ENCODE measurements around the gene MUL1.

The MUL1 gene

DNA sequence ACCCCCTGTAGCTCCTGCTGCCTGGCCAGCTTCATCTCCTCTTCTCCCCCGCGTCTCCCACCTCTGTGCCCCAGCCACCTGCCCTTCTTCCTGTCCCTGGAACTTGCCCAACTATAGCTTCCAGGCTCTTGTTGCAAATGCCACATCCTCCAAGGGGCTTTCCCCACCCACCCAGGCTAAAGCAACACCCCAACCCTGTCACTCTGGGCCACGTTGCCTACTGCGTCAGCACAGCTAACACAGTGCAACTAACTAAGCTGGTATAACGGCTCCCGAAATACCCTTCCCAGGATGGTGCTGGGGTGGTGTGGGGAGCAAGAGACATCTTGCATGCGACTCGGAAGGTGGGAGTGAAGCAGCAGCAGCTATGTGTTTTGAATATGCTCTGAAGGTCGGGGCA lies 41.7 kb downstream of the MUL1 start:
- DNase-seq: no peak

DNA sequence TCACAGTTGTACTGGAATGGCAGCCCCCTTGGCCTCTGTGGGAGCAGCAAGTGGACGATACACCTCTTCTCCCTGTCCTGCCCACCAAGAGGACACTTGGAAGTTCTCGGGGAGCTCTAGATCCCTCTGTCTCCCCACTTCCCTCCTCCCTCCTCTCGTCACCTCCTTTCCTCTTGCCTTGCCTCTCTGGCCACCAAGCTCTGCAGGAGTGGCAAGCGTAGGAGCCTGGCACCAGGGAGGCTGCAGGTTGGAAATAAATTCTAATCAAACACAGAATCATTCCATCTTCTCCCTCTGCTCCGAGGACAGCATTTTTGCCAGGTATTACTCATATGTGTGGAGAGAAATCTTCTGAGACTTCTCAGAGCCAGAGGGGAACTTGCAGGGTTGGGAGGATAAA lies 42.8 kb downstream of the MUL1 start:
- DNase-seq: no peak

DNA sequence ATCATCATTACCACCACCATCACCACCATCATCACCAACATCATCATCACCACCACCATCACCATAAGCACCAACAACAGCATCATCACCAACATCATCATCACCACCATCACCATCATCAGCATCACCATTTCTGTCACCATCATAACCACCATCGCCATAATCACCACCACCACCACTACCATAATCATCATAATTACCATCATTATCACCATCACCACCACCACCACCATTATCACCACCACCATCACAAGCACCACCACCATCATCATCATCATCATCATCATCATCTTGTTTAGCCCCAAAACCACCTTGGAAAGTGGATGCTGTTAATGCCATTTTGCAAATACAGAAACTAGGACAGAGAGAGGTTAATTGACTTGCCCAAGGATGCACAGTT lies 44.4 kb downstream of the MUL1 start:
- DNase-seq: no peak

DNA sequence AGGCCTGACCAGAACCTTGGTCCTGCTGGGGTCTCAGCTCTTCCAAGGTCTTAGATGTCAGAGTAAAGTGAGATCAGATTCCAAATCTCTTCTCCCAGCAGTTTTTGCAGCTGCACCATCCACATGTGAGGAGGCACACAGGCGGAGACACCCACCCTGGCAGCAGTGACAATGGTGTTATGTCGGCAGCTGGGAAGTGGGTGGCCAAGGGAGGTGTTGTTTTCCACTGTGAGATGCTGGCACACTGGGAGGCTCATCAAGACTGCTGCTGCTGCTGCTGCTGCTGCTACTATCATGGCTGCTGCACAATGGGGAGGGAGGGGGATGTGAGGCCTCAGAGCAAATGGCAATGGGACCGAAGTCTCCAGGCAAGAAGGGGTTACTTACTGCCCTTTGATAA lies 45.6 kb downstream of the MUL1 start:
- no peak for DNase-seq

DNA sequence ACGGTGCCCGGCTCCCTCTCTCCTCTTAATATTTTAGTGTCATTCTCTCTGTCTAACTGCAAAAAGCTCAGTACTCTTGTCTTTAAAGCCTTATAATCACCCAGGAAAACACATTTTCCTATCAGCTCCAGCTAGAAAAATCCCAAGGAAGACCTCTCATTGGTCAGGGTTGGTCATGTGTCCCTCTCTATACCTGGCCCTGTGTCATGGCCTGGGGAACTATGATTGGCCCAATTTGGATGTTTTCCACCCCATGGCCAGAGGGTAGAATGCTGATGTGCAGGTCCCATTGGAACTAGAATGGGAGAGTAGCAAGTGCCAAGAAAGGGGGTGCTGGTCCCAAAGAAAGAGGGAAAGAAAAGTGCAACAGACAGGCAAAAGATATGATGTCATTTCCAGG lies 49.2 kb downstream of the MUL1 start:
- no peak for DNase-seq

DNA sequence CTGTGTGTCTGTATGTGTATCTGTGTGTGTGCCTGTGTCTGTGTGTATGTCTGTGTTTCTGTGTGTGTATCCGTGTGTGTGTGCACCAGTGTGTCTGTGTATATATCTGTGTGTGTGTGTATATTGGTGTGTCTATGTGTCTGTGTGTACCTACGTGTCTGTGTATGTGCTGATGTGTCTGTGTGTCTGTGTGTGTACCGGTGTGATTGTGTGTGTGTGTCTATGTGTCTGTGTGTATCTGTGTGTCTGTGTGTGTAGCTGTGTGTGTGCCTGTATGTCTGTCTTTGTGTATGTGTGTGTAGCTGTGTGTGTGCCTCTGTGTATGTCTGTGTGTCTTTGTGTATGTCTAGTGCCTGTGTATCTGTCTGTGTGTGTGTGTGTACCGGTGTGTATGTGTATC lies 53.9 kb downstream of the MUL1 start:
- DNase-seq: no peak

DNA sequence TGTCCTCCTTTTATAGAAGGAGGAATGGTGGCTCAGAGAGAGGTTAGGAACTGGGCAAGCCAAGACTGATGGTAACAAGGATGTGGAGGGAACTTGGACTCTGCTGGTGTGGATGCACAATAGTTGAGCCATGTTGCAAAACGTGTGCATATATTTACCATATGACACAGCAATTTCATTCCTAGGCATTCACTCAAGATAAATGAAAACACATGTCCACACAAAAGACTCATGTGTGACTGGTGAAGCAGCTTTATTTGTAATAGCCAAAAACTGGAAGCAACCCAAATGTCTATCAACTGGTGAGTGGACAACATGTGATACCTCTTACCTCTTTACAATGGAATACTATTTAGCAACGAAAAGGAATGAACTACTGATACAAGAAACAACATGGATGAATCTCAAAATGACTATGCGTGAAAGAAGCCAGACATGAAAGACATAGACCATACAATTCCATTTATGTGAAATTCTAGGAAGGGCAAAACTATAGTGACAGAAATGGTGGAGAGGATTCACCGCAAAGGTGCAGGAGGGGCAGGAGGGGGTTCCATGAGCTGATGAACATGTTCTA lies 58.1 kb downstream of the MUL1 start:
- DNase-seq: no peak
